AG09319 (cell line): ENCODE measurements around the gene SCLY.
"Not testable (repeated sequence)": the region's sequence is repeated elsewhere in the genome, so short reads cannot be mapped to it uniquely, and the experiment has no call there.

Experiments
- DNase-seq: peaks from one replicate; pipeline ENCODE4 v3.0.0-alpha.2; 2010; ENCODE audit warnings: low read depth; ENCODE audit errors: extremely low read depth
- TF ChIP-seq, protein P1 (sequence below): IDR thresholded peaks from 2 replicates; pipeline ENCODE4 v1.5.1; 2011; ENCODE audit warnings: low read depth, mild to moderate bottlenecking, inconsistent platforms, low read length, moderate library complexity

The SCLY gene

DNA sequence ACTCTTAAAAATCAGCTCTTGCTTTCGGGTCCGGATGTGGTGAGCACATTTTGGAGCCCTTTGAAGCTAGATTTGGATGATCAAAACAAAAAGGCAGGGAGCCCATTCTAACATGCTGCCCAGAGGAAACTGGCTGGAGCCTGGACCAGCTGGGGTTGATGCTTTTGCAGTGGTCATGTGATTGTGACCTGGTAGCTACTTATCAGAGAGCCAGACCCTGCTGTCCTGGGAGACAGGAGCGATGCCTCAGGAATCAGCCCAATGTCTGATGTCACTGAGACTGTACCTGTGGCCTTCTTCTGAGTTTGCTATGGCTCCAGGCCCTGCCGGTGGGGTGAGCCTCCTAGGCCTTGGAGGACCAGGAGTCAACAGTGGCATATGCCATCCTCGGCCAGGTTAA is 18.7 kb upstream of the SCLY start:
- DNase-seq = no peak
- TF ChIP-seq, protein P1, sequence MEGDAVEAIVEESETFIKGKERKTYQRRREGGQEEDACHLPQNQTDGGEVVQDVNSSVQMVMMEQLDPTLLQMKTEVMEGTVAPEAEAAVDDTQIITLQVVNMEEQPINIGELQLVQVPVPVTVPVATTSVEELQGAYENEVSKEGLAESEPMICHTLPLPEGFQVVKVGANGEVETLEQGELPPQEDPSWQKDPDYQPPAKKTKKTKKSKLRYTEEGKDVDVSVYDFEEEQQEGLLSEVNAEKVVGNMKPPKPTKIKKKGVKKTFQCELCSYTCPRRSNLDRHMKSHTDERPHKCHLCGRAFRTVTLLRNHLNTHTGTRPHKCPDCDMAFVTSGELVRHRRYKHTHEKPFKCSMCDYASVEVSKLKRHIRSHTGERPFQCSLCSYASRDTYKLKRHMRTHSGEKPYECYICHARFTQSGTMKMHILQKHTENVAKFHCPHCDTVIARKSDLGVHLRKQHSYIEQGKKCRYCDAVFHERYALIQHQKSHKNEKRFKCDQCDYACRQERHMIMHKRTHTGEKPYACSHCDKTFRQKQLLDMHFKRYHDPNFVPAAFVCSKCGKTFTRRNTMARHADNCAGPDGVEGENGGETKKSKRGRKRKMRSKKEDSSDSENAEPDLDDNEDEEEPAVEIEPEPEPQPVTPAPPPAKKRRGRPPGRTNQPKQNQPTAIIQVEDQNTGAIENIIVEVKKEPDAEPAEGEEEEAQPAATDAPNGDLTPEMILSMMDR = no peak

DNA sequence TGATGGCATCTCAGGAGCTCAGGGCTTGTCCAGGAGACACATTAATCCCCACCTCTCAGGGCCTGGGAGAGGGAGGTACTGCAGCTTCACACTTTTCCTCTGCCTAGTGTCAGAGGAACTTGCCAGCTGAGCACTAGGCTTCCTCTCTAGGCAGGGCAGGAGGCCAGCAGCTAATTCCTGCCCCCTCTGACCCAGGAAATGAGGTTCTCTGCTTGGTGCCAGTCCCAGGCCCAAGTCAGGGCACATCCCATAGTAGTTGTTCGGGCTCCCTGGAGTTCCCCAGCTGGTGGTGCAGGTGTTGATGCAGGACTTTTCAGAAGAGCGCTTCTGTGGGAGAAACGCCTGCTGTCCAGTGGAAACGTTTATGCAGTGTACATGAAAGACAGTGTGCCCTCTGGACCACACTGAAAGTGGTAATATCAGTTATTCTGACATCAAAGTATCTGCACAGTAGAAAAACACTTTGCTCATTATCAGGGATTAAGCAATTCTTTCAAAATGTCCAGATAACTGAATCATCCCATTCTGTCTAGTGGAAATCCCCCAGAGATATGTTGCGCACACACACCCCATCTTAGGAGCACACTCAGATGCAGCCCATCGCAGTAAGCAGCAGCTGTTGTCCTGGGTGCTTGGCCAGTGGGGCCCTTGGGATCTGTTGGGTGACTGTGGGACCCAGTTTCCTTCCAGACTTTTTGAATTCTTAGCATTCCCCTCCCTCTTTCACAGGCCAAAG is 17.8 kb upstream of the SCLY start:
- DNase-seq = no peak
- TF ChIP-seq, protein P1 = no peak

DNA sequence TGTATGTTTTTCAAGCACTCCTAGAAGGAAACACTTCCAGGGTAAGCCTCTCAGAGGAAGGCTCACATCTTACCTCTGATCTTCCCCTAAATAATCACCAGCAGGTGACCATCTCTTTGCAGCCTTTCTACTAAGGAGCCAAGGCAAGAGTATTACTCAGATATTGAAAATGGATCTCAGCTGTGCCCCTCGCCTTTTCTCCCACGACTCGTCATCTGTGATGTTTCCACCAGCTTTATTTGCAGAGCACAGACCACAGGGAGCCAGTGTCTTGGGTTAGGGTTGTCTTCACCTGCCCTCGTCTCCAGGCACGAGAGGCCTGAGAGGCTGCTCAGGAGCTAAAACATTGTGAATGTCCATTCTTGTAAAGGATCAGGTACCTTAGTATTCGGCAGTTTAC is 16.9 kb upstream of the SCLY start:
- TF ChIP-seq, protein P1 = no peak
- no peak for DNase-seq

DNA sequence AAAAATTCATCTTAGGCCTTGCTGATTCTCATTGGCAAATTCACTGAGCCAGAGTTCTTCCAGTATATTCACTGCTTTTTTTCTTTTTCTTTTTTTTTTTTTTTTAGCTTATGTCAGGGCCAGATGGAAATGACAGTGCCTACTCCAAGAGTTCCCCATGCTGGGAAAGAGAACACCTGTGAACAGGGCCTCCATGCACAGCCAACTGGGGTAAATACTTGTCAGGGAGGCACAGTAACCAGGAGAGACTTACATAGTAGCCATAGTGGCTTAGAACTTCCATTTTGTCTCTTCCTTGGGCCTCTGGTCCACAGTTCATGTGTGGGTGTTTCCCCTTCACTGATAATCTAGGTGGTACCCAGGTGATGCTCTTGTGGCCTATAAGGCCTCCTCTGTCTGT is 15.2 kb upstream of the SCLY start:
- TF ChIP-seq, protein P1 = no peak
- DNase-seq = no peak

DNA sequence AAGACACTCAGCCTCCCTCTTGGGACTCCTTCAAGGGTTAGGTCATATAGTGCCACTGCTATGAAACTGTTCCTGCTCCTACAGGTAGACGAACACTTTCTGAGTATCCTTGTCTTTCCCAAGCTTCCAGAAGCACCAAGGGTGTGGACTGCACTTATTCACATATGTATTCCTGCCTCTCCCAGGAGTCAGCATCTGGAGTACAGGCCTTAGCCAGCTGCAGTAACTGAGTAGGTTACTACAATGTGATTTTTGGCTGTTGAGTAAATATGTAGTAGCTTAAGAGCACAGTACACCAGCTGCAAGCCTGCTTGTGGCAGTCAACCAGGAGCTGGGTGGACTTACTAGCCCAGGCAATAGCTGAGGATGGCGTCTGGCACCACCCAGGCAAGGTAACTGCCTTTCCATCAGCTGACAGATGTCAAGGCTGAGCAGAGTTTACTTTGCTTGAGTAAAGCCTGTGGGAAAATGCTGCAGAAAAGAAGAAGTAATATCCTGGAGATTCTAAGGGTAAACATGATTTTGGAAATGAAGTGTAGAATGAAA is 14.0 kb upstream of the SCLY start:
- TF ChIP-seq, protein P1 = no peak

DNA sequence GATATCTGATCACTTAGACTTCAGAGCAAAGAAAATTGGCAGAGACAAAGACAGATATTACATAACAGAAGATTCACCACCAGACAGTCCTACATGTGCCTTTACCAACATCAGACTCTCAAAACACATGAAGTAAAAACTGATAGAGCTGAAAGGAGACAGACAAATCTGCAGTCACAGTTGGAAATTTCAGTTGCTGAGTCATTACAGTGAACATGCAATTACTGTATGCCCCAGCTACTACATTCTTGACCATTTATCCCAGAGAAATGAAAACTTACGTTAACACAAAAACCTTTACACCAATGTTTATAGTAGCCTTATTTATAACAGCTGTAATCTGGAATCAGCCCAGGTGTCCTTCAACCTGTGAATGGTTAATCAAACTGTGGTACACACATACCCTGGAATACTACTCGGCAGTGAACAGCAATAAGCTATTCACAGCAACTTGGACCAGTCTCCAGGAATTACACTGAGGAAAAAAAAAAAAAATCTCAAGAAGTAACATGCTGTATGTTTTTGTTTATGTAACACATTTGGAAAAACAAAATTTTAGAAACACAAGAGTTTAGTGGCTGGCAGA is 7.5 kb upstream of the SCLY start:
- DNase-seq = no peak
- TF ChIP-seq, protein P1 = no peak

More for the DNA sequence above, 14.0 kb upstream of the SCLY start:
- no peak for DNase-seq

DNA sequence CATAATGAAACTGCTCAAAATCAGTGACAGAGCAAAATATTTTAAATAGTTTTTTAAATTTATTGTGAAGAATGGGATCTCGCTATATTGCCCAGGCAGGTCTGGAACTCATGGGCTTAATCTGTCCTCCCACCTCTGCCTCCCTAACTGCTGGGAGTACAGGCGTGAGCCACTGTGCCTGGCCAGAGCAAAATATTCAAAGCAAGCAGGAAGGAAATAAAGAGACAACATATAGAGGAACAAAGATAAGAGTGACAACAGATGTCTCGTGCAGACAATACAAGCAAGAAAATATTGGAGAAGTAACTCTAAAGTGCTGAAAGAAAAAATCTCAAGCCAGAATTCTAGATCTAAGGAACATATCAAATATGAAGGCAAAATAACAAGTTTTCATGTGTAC is 5.0 kb upstream of the SCLY start:
- TF ChIP-seq, protein P1 = no peak
- no peak for DNase-seq

DNA sequence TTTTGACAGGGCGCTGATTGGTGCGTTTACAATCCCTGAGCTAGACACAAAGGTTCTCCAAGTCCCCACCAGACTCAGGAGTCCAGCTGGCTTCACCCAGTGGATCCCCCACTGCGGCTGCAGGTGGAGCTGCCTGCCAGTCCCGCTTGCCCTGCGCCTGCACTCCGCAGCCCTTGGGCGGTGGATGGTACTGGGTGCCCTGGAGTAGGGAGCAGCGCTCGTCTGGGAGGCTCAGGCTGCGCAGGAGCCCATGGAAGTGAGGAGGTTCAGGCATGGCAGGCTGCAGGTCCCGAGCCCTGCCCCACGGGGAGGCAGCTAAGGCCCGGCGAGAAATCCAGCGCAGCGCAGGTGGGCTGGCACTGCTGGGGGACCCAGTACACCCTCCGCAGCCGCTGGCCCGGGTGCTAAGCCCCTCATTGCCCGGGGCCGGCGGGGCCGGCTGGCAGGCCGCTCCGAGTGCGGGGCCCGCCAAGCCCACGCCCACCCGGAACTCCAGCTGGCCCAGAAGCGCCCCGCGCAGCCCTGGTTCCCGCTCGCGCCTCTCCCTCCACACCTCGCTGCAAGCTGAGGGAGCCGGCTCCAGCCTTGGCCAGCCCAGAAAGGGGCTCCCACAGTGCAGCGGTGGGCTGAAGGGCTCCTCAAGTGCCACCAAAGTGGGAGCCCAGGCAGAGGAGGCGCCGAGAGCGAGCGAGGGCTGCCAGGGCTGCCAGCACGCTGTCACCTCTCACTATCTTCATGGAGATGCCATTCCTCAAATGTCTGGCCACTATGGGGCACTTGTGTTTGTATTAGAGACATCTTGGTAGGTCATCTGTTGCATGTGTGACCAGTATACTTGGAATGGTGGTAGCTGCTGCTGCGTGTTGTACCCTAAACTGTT is 2.9 kb upstream of the SCLY start:
- not testable (repeated sequence) for DNase-seq
